Keratinocyte (primary cell): ENCODE data around the gene SMPD3. TPM values are rescaled to one million over a fixed set of nuclear protein-coding genes. Genes with fewer than 3 reads are reported as not detected.

Experiments used
- DNase-seq: peaks from one replicate; pipeline ENCODE4 v3.0.0-alpha.2; 2011; ENCODE audit warnings: low read depth, missing footprints, low spot score
- FAIRE-seq: peaks from 2 replicates; lab custom pipeline; 2011; peaks lifted over from hg19 to GRCh38; lab: Jason Lieb, UNC
- H2AFZ ChIP-seq: 2 replicates; pipeline ENCODE4 v1.6.0; 2012; ENCODE audit warnings: low read length, control low read depth, inconsistent platforms; ENCODE audit not compliant: control insufficient read depth
- H3K27ac ChIP-seq: 2 replicates; pipeline ENCODE4 v1.5.1; 2011; ENCODE audit warnings: low read length; ENCODE audit not compliant: control insufficient read depth, insufficient read depth
- H3K27me3 ChIP-seq: 3 replicates; pipeline ENCODE4 v1.6.0; 2011; ENCODE audit warnings: low read length; ENCODE audit not compliant: control insufficient read depth, insufficient read depth; ENCODE audit errors: extremely low read depth
- H3K36me3 ChIP-seq, 2 experiments: 2 replicates in 1 of 2; 3 replicates in 1 of 2; pipeline ENCODE4 v1.5.1; 2011; ENCODE audit warnings: low read length in 2 of 2, mild to moderate bottlenecking in 1 of 2; ENCODE audit not compliant: control insufficient read depth in 2 of 2, insufficient read depth in 2 of 2; ENCODE audit errors: extremely low read depth in 1 of 2
- H3K4me1 ChIP-seq: 3 replicates; pipeline ENCODE4 v1.5.1; 2011; ENCODE audit warnings: low read length; ENCODE audit not compliant: control insufficient read depth, insufficient read depth; ENCODE audit errors: extremely low read depth
- H3K4me2 ChIP-seq: 3 replicates; pipeline ENCODE4 v1.6.0; 2011; ENCODE audit warnings: low read depth, low read length; ENCODE audit not compliant: control insufficient read depth, insufficient read depth; ENCODE audit errors: extremely low read depth
- H3K4me3 ChIP-seq, 3 experiments: fragments of 200-600 bp in 1 of 3; sonication (generic) in 1 of 3; 2 replicates in 2 of 3; 3 replicates in 1 of 3; pipeline ENCODE4 v1.5.1; 2011 to 2016; ENCODE audit warnings: low read length in 3 of 3, mild to moderate bottlenecking in 3 of 3, control low read depth in 2 of 3, inconsistent platforms in 1 of 3, low read depth in 1 of 3, mixed read lengths in 1 of 3, mixed run types in 1 of 3, moderate library complexity in 1 of 3; ENCODE audit not compliant: control insufficient read depth in 2 of 3, insufficient read depth in 2 of 3; ENCODE audit errors: extremely low read depth in 1 of 3
- H3K79me2 ChIP-seq: 2 replicates; pipeline ENCODE4 v1.6.0; 2012; ENCODE audit warnings: low read length; ENCODE audit not compliant: control insufficient read depth, insufficient read depth
- H3K9ac ChIP-seq: 3 replicates; pipeline ENCODE4 v1.6.0; 2011; ENCODE audit warnings: low read length; ENCODE audit not compliant: control insufficient read depth, insufficient read depth; ENCODE audit errors: extremely low read depth
- H3K9me1 ChIP-seq: 3 replicates; pipeline ENCODE4 v1.6.0; 2011; ENCODE audit warnings: low read length; ENCODE audit not compliant: control insufficient read depth, insufficient read depth; ENCODE audit errors: extremely low read depth
- H3K9me3 ChIP-seq: 2 replicates; pipeline ENCODE4 v1.5.1; 2012; ENCODE audit warnings: low read depth, low read length; ENCODE audit not compliant: control insufficient read depth
- H4K20me1 ChIP-seq: 3 replicates; pipeline ENCODE4 v1.6.0; 2011; ENCODE audit warnings: low read length; ENCODE audit not compliant: control insufficient read depth, insufficient read depth; ENCODE audit errors: extremely low read depth
- EZH2 ChIP-seq: IDR thresholded peaks from one replicate; pipeline ENCODE4 v1.6.1; 2012; ENCODE audit warnings: inconsistent platforms, mild to moderate bottlenecking, low read length, moderate library complexity
- dilution Hi-C: fragments of 300-500 bp; cut with MboI; formaldehyde crosslinking; loops from one replicate; pipeline ENCODE4 v1.7.0; 2020; ENCODE audit warnings: low sequenced_read_pairs; ENCODE audit not compliant: extremely low pct_ligation_motif_present
- polyA plus RNA-seq, 5 experiments: library from polyadenylated mRNA; depleted of rRNA in 3 of 5; stranded (reverse) in 3 of 5; stranded (forward) in 1 of 5; unstranded in 1 of 5; fragments of >200 nt; gene quantifications; 1 replicate in 1 of 5; 2 replicates in 3 of 5; 3 replicates in 1 of 5; pipeline versions ENCODE4 v1.2.1 to v1.2.3, GENCODE V29; 2011 to 2012; ENCODE audit warnings: missing spikeins in 2 of 5, low read depth in 1 of 5, low replicate concordance in 1 of 5
- TF ChIP-seq, protein P1 (sequence below), 3 experiments: IDR thresholded peaks in 1 of 3; conservative IDR thresholded peaks in 1 of 3; optimal IDR thresholded peaks in 1 of 3; 2 replicates in 2 of 3; 3 replicates in 1 of 3; pipeline versions ENCODE3 to v1.5.1; 2011; ENCODE audit warnings: low read length in 3 of 3, mild to moderate bottlenecking in 3 of 3, moderate library complexity in 2 of 3, control low read depth in 1 of 3, inconsistent platforms in 1 of 3; ENCODE audit not compliant: insufficient read depth in 2 of 3; ENCODE audit errors: extremely low read depth in 1 of 3

Gene SMPD3
- polyA plus RNA-seq, 1 donor (not counting 4 experiments of a cell fraction or from before 2014, with no cell fraction given) = 0.34 TPM

DNA sequence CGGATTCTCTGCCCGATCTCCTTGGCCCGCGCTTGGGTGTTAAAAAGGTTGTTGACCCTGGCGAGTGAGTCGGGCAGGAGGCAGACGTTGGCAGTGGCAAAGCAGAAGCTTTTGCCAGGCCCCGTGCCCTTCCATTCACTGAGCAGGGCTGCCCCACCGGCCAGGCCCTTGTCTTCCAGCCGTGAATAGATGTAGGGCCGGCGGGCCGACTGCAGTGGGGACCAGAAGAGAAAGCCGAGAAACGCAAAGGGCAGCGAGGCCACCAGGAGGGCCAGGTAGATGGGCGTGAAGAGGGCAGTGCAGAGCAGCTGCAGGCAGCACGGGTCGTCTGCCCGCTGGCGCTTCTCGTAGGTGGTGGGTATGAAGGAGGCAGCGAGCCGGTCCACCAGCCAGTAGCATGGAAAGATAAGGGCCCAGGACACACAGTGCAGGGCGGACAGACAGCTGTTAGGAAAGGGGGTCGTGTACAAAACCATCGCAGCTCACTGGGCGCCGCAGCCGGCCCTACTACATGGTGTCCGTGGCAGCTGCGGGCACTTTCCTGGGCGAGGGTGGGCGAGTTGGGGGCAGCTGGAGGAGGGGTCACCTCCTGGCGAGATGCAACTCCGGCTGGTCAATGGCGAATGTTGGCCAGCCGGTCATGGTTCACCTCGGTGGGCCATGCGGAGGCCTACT, 76.5 kb downstream of the SMPD3 start:
- Histone ChIP-seq H2AFZ (no peak overlapping the region), H3K4me3 (no peak overlapping the region), H3K9me3 (no peaks in the 10 kb centered on the region), H3K79me2 (no peaks in the 10 kb centered on the region), H3K27me3 (peaks cover 23% of the 10 kb centered on the region), H3K9ac (no peak overlapping the region), H3K4me1 (no peaks in the 10 kb centered on the region), H3K9me1 (no peaks in the 10 kb centered on the region), H3K36me3 (no peaks in the 10 kb centered on the region), H4K20me1 (no peaks in the 10 kb centered on the region), H3K4me2 (no peak overlapping the region), H3K27ac (no peak overlapping the region)
- dilution Hi-C loops = no loop called here
- DNase-seq = no peak
- FAIRE-seq = no peak
- TF ChIP-seq, protein P1, sequence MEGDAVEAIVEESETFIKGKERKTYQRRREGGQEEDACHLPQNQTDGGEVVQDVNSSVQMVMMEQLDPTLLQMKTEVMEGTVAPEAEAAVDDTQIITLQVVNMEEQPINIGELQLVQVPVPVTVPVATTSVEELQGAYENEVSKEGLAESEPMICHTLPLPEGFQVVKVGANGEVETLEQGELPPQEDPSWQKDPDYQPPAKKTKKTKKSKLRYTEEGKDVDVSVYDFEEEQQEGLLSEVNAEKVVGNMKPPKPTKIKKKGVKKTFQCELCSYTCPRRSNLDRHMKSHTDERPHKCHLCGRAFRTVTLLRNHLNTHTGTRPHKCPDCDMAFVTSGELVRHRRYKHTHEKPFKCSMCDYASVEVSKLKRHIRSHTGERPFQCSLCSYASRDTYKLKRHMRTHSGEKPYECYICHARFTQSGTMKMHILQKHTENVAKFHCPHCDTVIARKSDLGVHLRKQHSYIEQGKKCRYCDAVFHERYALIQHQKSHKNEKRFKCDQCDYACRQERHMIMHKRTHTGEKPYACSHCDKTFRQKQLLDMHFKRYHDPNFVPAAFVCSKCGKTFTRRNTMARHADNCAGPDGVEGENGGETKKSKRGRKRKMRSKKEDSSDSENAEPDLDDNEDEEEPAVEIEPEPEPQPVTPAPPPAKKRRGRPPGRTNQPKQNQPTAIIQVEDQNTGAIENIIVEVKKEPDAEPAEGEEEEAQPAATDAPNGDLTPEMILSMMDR (optimal IDR thresholded peaks at IDR 0.05 in 1 of 3, IDR thresholded peaks at IDR 0.05 in 1 of 3, conservative IDR thresholded peaks at IDR 0.05 in 1 of 3; ENCODE audit: extremely low read depth in 1 of 3, insufficient read depth in 2 of 3, low read length in 3 of 3) = no peak
- no peak for TF ChIP-seq EZH2

DNA sequence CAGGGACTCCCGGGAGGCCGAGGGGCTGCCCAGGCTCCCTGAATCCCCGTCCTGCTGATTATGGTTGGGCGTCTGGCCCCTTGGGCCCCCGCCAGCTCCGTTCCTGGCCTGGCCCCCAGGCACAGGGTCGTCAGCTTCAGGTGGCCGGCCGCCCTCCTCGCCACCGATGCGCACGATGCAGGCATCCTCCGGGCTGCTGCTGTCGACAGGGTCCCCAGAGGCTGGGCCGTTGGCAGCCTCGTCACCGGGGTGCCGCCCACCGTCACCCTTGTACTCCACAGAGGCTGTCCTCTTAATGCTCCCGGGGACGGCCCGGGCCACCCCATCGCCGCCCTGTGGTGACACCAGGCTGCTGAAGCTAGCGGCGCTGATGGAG, 77.0 kb downstream of the SMPD3 start:
- Histone ChIP-seq H3K79me2 (no peaks in the 10 kb centered on the region), H3K9ac (no peak overlapping the region), H3K4me3 (no peak overlapping the region), H3K9me1 (no peaks in the 10 kb centered on the region), H3K27me3 (peaks cover 23% of the 10 kb centered on the region), H2AFZ (no peak overlapping the region), H3K36me3 (no peaks in the 10 kb centered on the region), H3K4me1 (no peaks in the 10 kb centered on the region), H4K20me1 (no peaks in the 10 kb centered on the region), H3K27ac (no peak overlapping the region), H3K9me3 (no peaks in the 10 kb centered on the region), H3K4me2 (no peak overlapping the region)
- DNase-seq (no peak), FAIRE-seq (no peak)
- dilution Hi-C loops = no loop called here
- TF ChIP-seq EZH2 = no peak
- TF ChIP-seq, protein P1 (optimal IDR thresholded peaks at IDR 0.05 in 1 of 3, IDR thresholded peaks at IDR 0.05 in 1 of 3, conservative IDR thresholded peaks at IDR 0.05 in 1 of 3; ENCODE audit: extremely low read depth in 1 of 3, insufficient read depth in 2 of 3, low read length in 3 of 3) = no peak
